Suprapubic skin (tissue), 4 donors: ENCODE data around the gene SNX19. TPM values are rescaled to one million over a fixed set of nuclear protein-coding genes. Genes with fewer than 3 reads are reported as not detected.

Source experiments
- DNase-seq, 2 donors: peaks; one replicate each; pipeline ENCODE4 v3.0.0-alpha.2; 2019; ENCODE audit warnings: low spot score in 2 of 2
- H3K27ac ChIP-seq: fragments of 200-600 bp; sonication (generic); one replicate; pipeline ENCODE4 v1.5.1; 2019
- H3K27me3 ChIP-seq: fragments of 200-600 bp; sonication (generic); one replicate; pipeline ENCODE4 v1.5.1; 2019
- H3K36me3 ChIP-seq: fragments of 200-600 bp; sonication (generic); one replicate; pipeline ENCODE4 v1.5.1; 2019
- H3K4me1 ChIP-seq: fragments of 200-600 bp; sonication (generic); one replicate; pipeline ENCODE4 v1.5.1; 2019
- H3K4me3 ChIP-seq: fragments of 200-600 bp; sonication (generic); one replicate; pipeline ENCODE4 v1.5.1; 2019; ENCODE audit warnings: mild to moderate bottlenecking
- H3K9me3 ChIP-seq: fragments of 200-600 bp; sonication (generic); one replicate; pipeline ENCODE4 v1.5.1; 2019
- CTCF ChIP-seq, 2 donors: fragments of 200-600 bp in 1 of 2; fragments of 450-650 bp in 1 of 2; sonication (generic) in 1 of 2; IDR thresholded peaks; one replicate each; pipeline ENCODE4 v1.5.1; 2016 to 2019; ENCODE audit warnings: antibody characterized with exemption in 2 of 2, mild to moderate bottlenecking in 1 of 2, moderate library complexity in 1 of 2
- EP300 ChIP-seq: sonication (generic); formaldehyde crosslinking; IDR thresholded peaks from one replicate; pipeline ENCODE4 v1.6.1; 2017; ENCODE audit warnings: antibody characterized with exemption
- POLR2A ChIP-seq, 2 donors: fragments of 450-650 bp; IDR thresholded peaks; one replicate each; pipeline ENCODE4 v1.6.1; 2017; ENCODE audit warnings: antibody characterized with exemption in 2 of 2, mild to moderate bottlenecking in 2 of 2, moderate library complexity in 2 of 2
- POLR2AphosphoS5 ChIP-seq, 3 donors: sonication (generic); formaldehyde crosslinking; IDR thresholded peaks; one replicate each; pipeline ENCODE4 v1.6.1; 2017; ENCODE audit warnings: antibody characterized with exemption in 3 of 3
- WGBS: methylation state at CpG from one replicate; pipeline ENCODE4 v1.1.5; 2018; 5-methylcytosine and 5-hydroxymethylcytosine counted together
- total RNA-seq, 4 donors: library from RNA; depleted of rRNA; stranded (reverse); fragments of >200 nt; gene quantifications; one replicate each; pipeline ENCODE4 v1.1.0, GENCODE V29; 2016

Gene SNX19
- total RNA-seq, 4 donors from 2014 or later = 74.5 to 157 (median 86.0) TPM

GRCh38 chr11:130847517-130847916, 68.8 kb downstream of the SNX19 start:
- TF ChIP-seq CTCF (IDR thresholded peaks at IDR 0.05) (no peak), POLR2AphosphoS5 (IDR thresholded peaks at IDR 0.05) (no peak), EP300 (no peak), POLR2A (IDR thresholded peaks at IDR 0.05) (no peak)
- Histone ChIP-seq H3K27me3 (no peaks in the 10 kb centered on the region), H3K36me3 (no peaks in the 10 kb centered on the region), H3K4me3 (no peak overlapping the region), H3K27ac (no peak overlapping the region), H3K4me1 (peaks cover 12% of the 10 kb centered on the region), H3K9me3 (no peaks in the 10 kb centered on the region)
- DNase-seq = no peak
- 63% methylated on average over 8 of the region's 8 CpGs for WGBS

GRCh38 chr11:130846606-130847005, 69.7 kb downstream of the SNX19 start:
- Histone ChIP-seq H3K4me3 (no peak overlapping the region), H3K36me3 (no peaks in the 10 kb centered on the region), H3K27me3 (no peaks in the 10 kb centered on the region), H3K27ac (no peak overlapping the region), H3K4me1 (peaks cover 12% of the 10 kb centered on the region), H3K9me3 (no peaks in the 10 kb centered on the region)
- no peak for TF ChIP-seq POLR2AphosphoS5 (IDR thresholded peaks at IDR 0.05)
- no peak for TF ChIP-seq CTCF (IDR thresholded peaks at IDR 0.05)
- TF ChIP-seq EP300 = no peak
- TF ChIP-seq POLR2A (IDR thresholded peaks at IDR 0.05) = no peak
- 47% methylated on average over 2 of the region's 2 CpGs for WGBS
- no peak for DNase-seq

- WGBS = 95% methylated on average over 1 of the region's 1 CpG
- Histone ChIP-seq H3K4me1 (no peaks in the 10 kb centered on the region), H3K4me3 (no peak overlapping the region), H3K9me3 (no peaks in the 10 kb centered on the region), H3K36me3 (no peaks in the 10 kb centered on the region), H3K27ac (no peak overlapping the region), H3K27me3 (no peaks in the 10 kb centered on the region)
- no peak for TF ChIP-seq POLR2A (IDR thresholded peaks at IDR 0.05)
- TF ChIP-seq POLR2AphosphoS5 (IDR thresholded peaks at IDR 0.05) = no peak
- no peak for TF ChIP-seq EP300
- no peak for TF ChIP-seq CTCF (IDR thresholded peaks at IDR 0.05)
- DNase-seq = no peak
Observed at GRCh38 chr11:130842001-130842400, 74.3 kb downstream of the SNX19 start.

- Histone ChIP-seq H3K4me3 (no peak overlapping the region), H3K4me1 (no peaks in the 10 kb centered on the region), H3K36me3 (no peaks in the 10 kb centered on the region), H3K27me3 (no peaks in the 10 kb centered on the region), H3K27ac (no peak overlapping the region), H3K9me3 (no peaks in the 10 kb centered on the region)
- DNase-seq = no peak
- 43% methylated on average over 3 of the region's 3 CpGs for WGBS
- no peak for TF ChIP-seq POLR2A (IDR thresholded peaks at IDR 0.05)
Observed at GRCh38 chr11:130840679-130841078, 75.6 kb downstream of the SNX19 start.

GRCh38 chr11:130839981-130840666, 76.2 kb downstream of the SNX19 start:
- no peaks in the 10 kb centered on the region for H3K9me3 ChIP-seq
- H3K36me3 ChIP-seq = no peaks in the 10 kb centered on the region
- 37% methylated on average over 3 of the region's 3 CpGs for WGBS
- no peak overlapping the region for H3K27ac ChIP-seq
- H3K4me1 ChIP-seq = no peaks in the 10 kb centered on the region
- H3K27me3 ChIP-seq = no peaks in the 10 kb centered on the region
- no peak for TF ChIP-seq POLR2A (IDR thresholded peaks at IDR 0.05)
- H3K4me3 ChIP-seq = no peak overlapping the region
- no peak for DNase-seq

GRCh38 chr11:130837194-130837593, 79.1 kb downstream of the SNX19 start:
- no peaks in the 10 kb centered on the region for H3K4me1 ChIP-seq
- H3K27me3 ChIP-seq = no peaks in the 10 kb centered on the region
- no peak overlapping the region for H3K27ac ChIP-seq
- H3K9me3 ChIP-seq = no peaks in the 10 kb centered on the region
- TF ChIP-seq CTCF (IDR thresholded peaks at IDR 0.05) (no peak), POLR2A (IDR thresholded peaks at IDR 0.05) (no peak), EP300 (no peak), POLR2AphosphoS5 (IDR thresholded peaks at IDR 0.05) (no peak)
- H3K36me3 ChIP-seq = no peaks in the 10 kb centered on the region
- H3K4me3 ChIP-seq = no peak overlapping the region
- no peak for DNase-seq
